ENCODE measurements around the gene EFTUD2.

Gene EFTUD2

DNA sequence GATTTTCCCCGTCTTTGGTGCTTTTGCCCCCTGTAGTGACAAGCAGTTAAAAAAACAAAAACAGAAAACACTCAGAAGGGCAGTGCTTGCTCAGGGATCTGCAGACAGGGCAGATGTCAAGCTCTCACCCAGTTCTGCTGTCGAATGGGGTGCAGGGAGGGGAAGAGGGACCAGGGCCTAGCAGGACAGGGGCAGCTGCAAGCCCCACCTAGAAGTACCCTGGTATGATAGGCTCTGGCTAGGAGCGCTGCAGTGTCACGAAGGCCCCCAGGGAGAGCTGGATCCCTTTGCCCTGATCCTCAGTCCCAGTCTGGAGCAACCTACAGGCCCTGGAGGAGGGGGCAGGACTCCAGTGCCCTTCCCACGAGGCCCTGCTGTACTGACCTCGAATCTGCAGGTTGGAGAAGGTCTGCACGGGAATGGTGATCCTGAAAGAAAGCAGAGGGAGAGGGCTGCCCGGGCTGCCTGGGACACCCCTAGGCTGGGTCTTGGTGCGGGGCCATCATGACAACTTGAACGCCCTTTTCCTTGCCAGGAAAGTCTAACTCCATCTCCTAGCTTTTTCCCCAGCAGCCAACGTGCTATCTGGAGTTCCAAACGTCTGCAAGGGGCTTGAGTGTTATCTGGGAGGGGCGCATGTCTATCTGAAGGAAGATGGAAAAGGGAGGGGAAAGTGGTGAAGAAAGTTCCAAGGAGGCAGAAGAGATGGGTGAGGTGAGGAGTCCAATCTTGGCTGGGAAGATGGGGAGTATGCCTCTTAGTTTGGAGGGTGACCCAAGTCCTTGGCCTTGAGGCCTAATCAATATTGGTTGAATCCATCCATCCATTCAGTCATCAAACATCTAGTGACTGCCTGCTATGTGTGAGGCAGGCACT is 11.2 kb upstream of the EFTUD2 start:
- DNase-seq (ENCODE audit: low spot score) = no peak

DNA sequence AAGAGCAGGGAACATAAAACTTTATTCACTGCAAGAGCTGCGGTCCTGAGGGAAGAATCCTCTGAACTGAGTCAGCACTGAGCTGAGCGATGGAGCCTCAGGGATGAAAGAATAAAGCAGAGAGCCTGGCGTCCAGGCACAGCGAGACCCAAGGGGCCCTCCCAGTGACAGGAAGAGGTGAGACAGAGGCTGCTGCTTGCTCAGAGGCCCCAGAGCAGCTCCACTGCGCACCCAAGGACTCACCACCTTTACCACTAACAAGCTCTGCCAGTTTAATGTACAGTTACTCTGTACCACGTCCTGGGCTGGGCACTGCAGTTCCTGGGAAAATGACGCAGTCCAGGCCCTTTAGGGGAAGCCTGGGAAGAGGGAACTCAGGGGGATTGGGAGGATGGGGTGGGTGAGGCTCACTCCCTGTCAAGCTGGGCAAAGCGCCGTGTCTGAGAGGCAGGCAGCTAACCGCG is 10.5 kb upstream of the EFTUD2 start:
- DNase-seq (ENCODE audit: low spot score) = peak; percentile 71

DNA sequence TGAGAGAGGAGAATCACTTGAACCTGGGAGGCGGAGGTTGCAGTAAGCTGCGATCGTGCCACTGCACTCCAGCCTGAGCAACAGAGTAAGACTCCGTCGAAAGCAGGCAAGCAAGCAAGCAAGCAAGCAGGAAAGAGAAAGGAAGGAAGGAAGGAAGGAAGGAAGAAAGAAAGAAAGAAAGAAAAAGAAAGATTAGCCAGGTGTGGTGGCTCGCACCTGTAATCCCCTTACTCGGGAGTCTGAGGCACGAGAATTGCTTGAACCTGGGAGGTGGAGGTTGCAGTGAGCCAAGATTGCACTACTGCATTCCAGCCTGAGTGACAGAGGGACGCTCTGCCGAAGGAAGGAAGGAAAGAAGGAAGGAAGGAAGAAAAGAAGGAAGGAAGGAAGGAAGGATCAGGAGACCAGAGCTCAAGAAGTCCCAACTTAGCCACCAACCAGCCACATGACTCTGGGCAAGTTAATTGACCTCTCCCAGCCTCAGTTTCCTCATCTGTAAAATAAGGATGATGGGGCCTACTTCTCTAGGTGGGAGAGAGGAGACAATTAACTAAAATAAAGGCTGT is 9.6 kb upstream of the EFTUD2 start:
- no peak for DNase-seq (ENCODE audit: low spot score)

DNA sequence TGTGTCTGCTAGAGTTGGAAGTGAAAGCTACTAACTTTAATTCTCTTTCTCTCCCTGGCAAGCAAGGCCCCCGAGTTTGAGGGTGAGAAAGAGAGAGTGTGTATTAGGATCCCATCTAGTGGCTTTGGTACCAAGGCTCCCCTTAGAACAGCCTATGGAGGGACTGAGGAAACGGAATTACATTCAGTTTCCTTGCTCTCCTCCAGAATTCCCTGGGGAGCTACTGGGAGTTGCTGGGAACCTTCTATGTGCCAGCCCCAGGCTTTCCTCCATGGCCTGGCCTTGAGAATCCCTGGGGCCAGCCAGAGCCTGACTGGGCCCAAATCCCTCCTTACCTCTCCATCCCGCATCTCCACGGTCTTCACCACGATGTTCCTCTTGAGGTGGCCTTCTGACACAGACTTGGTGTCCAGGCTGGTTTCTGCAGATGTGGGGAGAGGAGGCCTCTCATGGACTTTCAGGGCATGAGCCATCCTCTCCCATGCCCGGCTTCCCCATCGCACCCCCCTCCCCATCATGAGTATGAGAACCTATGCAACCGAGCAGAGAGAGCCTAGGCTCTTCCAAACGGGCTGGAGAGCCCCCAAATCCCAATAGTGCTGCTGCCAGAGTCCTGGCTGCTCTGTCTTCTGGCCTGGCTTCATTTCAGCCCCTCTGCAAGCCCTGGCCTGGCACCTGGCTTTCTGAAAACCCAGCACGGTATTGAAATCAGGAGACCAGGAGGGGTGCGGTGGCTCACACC is 8.7 kb upstream of the EFTUD2 start:
- DNase-seq (ENCODE audit: low spot score) = no peak

DNA sequence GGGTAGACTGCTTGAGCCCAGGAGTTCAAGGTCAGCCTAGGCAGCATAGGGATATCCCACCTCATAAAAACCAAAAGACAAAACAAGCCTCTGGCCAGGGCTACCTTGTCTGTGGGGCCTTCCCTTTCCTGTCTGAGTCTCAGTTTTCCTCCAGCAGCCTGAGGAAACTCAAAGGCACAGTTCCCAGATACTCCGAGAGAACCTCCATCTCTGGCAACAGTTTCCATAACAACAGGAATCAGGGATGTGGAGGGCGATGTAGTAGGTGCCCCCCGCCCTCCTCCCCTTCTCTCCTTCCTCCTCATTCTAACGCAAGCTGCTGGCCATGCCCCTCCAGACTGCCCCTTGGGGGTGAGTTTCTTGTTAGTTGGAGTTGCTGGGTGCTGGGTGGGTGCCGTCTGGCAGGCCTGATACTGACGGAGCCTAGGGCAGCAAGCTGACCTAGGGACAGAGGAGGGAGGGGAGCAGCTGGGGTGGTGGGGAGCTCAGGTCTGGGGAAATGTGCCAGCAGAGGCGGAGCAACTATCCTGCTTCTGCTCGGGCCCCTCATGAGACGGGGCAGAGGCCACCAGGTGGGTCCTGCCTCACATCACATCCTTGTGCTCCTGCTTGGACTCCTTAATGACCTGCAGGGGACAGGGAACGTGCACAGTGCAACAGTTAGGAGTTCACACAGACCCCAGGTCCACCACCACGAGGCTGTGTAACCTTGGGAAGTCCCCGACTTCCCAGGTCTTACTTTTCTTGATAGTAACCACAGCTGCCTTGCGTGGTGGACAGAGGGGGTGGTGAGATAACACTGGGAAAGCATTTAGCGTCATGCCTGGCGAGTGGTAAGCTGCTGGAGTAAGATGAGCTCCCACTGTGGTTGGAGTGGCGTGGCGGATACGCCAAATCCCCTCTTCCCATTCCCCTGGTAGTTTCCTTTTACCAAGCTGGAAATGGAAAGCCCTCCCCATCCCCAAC is 7.8 kb upstream of the EFTUD2 start:
- DNase-seq (ENCODE audit: low spot score) = no peak

DNA sequence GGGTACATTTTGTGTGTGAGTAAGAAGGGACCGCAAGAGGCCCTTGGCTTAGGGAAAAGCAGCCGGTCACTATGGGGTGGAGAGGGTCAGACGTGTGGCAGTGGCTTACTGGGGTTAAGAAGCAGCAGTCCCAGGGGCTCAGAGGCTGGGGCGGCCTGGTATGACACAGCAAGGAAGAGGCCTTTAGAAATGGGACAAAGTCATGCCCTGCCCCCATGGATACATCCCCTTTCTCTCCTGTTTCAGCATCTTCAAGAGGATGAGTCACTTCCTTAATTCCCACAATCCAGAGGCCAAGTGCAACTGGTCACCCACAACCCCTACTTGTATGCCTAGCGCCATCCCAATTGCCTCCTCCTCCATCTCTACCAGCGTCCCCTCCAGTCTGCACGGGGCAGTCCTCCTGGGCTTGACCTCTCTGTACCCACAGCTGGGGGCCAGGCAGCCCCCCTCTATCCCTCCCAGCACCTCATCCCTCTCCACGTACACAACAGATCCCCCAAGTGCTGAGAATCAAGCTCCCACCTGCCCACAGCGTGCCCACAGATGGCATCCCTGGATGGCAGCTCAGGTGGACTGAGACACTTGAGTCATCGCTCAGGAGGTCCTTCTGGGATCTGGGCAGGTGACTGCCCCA is 6.9 kb upstream of the EFTUD2 start:
- peak; percentile 90 for DNase-seq (ENCODE audit: low spot score)

DNA sequence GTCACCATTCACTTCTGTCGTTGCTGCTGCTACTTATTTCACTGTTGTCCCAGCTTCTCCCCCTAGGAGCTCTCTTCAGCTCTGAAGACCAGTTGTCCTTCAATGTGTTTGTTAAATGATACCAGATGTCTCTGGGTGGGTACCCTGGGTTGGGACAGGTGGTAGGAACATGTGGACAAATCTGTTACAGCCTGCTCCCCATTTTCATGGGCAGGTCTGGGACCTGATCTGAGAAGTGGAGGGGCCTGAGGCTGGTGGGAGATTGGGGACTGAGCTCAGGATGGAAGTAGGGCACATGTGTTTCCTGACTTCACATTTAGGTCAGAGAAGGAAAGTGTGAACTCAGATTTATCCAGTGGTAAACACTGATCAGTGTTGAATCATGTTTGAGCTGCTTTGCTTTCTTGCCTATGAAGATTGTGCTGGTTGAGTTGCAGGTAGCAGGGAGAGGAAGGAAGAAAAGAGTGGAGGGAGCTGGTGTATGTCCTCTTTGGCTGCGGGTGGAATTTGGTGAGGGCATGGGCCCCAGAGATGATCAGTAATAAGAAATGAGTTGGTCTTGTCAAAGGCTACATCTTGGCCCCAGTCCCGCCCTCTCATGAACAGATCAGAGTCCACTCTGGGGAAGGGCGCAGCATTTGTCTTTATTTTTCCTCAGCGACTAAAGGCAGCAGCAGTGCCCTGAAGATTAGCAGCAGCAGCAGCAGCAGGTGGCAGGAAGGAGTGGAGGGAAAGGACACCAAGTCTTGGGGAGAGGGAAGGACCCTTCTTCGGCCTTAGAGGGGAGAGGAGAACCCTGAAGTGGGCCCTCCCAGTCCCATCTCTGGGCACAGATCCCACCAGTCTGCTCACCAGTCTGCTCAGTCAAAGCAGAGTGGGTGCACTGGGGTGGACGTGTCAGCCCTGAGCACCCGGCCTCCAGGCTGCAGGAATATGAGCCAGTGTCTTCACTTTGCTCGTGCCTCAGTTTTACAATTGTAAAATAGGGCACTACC is 6.1 kb upstream of the EFTUD2 start:
- DNase-seq (ENCODE audit: low spot score) = no peak

DNA sequence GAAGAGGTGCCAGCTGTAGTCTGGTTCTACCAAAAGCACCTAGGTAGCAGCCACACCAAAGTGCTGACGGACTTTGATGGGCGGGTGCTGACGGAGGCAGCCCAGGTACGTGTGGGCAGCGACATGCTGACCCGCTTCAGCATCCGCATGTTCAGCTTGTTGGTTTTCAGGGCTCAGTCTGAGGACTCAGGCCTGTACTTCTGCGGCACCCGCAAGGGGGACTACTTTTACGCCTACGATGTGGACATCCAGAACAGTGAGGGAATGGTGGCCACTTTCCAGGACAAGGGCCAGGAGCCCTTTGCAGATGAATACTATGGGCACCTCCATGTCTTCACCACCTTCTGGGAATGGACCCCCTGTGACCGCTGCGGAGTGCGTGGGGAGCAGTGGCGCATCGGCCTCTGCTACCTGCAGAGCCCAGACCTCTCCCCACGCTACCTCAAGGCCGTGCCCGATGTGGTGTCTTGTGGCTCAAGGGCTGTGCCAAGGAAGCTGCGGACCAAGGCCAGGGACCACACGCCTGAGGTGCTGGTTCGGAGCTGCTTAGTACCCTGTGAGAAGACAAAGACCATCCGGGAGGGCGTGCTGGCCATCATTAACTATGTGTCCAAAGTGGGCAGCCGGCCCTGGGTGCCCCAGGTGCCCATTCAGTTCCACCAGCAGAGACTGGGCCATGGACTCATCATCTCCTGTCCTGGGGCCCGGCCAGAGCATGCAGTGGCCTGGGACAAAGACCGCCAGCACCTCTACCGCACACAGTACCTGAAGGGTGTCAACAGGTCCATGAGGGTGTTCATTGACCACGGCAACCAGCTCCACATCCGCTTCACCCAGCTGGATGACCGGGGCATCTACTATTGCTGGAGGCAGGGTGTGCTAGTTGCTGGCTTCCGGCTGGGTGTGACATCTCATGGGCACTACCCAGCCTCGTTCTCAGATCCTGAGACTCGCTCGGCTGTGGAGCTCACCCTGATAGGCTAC is 5.0 kb upstream of the EFTUD2 start:
- no peak for DNase-seq (ENCODE audit: low spot score)

DNA sequence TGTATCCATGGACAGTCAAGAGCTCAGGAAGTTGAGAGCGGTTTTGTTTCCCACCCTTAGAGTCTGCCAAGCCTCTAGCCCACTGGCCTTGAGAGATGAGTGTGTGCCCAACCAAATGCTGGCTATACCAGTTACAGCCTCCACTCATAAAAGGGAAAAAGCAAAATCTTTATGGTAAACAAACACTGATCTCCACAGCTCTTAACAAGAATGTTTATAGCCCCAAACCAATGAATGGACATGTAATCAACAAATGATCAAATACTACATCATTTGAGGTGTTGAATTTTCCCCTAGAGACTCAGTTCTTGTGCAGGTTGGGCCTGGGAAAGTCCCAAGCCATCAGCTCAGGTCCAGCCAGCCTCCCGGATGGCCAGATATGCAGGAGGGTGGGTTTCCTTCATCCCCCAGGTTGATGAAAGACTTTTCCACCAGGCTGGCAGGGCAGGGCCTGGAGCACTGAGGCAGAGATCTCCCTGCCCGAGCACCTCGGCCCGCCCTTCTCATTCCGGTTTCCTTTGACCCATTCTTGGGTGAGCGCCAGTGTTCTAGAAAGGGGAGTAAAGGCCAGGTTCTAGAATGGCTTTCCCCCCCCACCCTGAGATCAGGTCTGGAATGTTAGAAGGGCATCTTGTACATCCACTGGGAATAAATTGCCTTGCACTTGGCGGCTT is 3.9 kb upstream of the EFTUD2 start:
- DNase-seq (ENCODE audit: low spot score) = no peak

DNA sequence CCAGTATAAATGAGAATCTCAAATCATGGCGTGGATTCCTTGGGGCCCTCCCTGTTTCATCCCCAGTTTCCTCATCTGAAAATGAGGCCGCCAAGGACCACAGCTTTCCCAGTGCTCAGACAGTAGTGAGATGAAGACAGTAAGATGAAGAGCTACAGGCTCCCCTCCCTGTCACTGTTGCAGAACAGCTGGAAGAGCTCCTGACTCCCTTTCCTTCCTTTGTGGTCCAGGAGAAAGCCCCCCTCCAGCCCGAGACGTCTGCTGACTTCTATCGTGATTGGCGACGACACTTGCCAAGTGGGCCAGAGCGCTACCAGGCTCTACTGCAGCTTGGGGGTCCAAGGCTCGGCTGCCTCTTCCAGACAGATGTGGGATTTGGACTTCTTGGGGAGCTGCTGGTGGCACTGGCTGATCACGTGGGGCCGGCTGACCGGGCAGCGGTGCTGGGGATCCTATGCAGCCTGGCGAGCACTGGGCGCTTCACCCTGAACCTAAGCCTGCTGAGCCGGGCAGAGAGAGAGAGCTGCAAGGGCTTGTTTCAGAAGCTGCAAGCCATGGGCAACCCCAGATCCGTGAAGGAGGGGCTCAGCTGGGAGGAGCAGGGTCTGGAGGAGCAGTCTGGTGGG is 3.0 kb upstream of the EFTUD2 start:
- no peak for DNase-seq (ENCODE audit: low spot score)

DNA sequence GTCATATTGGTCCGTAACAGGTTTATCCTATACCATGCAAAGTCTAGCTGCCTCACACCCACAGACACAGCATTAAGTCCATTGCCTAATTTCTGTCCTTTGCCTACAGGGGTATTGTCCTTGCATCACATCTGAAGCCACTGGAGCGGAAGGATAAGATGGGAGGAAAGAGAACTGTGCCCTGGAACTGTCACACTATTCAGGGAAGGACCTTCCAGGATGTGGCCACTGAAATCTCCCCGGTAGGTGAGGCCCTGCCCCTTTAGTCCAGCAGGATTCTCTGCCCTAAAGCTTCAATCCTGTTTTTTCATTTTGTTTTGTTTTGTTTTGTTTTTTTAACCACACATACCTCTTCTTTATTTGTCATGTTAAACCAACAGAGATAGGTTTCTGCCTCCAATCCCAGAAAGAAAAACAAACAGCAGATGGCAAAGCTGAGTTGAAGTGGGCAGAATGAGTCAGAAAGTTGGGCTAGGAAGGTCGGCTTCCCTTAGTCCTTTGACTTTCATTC is 2.2 kb upstream of the EFTUD2 start:
- DNase-seq (ENCODE audit: low spot score) = peak; percentile 54

DNA sequence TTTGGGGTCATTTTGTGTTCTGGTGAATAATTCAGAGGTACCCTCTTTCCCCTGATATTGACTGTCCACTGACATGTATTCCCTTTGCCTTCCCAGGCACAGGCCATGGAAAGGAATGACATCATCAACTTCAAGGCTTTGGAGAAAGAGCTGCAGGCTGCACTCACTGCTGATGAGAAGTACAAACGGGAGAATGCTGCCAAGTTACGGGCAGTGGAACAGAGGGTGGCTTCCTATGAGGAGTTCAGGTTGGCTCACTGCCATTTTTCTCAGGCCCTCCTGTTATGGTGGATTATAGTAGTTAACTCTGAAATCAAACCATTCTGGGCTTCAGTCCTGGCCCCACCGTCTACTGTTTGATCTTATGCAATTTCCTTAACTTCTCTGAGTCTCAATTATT is 1.6 kb upstream of the EFTUD2 start:
- DNase-seq (ENCODE audit: low spot score) = peak; percentile 45

DNA sequence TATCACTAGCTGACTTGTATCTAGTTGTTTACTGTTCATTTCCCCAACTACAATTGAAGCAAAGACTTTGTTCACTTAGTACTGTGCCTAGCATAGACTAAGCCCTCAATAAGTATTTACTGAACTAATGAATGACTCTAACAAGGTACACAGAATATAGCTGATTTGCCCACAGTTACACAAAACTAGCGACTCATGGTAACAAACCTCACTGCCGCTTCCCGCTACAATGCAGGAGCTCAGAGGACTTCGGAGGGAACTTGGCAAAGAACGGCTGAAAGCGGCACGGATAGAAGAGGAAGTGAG is 524 bp downstream of the EFTUD2 start:
- DNase-seq (ENCODE audit: low spot score) = no peak

DNA sequence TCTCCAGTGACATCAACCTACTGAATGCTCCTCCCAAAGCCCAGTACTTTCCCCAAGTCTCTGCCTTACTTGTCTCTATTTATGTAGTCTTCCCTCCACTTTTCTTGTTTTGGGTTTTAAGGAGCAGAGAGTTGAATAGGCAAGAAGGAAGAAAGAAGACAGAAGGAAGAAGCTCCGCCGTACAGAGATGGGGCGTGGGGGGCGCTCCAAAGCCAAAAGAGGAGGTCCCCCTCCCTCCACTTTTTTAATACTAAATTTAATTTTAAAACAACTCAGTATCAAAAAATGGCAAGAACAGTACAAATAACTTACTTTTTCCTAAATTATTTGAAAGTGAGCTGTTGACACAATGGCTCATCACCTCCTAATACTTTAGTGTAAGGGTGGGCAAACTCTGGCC is 4.6 kb downstream of the EFTUD2 start:
- no peak for DNase-seq (ENCODE audit: low spot score)

DNA sequence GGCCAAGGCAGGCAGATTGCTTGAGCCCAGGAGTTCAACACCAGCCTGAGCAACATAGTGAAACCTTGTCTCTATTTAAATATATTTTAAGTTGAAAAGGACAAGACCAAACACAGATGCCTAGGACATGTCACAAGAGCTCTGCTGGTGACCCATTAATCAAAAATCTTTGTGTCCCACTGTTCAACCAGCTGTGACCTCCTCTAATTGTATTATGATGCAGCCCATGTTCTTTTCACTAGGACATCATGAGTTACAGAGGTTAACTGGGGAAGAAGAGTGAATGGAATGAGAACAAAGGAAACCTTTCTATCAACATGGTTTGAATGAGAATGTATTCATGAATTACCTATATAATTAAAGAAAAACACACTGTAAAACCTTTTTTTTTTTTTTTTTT is 7.0 kb downstream of the EFTUD2 start:
- no peak for DNase-seq (ENCODE audit: low spot score)

DNA sequence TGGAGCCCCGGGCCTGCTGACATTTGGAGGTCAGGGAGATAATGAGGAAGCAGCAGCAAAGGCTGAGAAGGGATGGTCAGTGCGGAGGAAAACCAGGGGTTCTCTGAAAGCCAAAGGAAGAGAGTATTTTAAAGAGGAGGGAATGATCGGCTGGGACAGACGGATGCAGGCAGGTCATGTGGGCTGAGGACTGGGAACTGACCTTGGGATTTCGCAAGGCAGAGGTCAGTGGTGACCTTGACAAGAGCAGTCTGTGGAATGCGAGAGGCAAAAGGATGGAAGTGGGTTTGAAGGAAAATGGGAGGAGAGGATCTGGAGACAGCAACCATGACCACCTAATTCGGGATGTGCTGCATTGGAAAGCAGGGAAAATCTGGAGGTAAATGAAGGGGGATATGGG is 10.2 kb downstream of the EFTUD2 start:
- DNase-seq (ENCODE audit: low spot score) = no peak

Measured in AG08395 (cell line).